Heart left ventricle (tissue), 13 donors: Measurements from ENCODE around the gene HSPA1L.

Source experiments
- CTCF ChIP-seq, 12 donors: fragments of 200-600 bp; sonication (generic) in 4 of 12; IDR thresholded peaks; one replicate each; pipeline versions ENCODE4 v1.5.0 to v1.8.0; 2018 to 2022; ENCODE audit warnings: antibody characterized with exemption in 12 of 12, mild to moderate bottlenecking in 5 of 12
- POLR2A ChIP-seq, 2 donors: fragments of 450-650 bp; IDR thresholded peaks; one replicate each; pipeline ENCODE4 v1.6.1; 2017; ENCODE audit warnings: antibody characterized with exemption in 2 of 2, mild to moderate bottlenecking in 2 of 2, moderate library complexity in 2 of 2
- donor health status: ischemic (EF 13 %, LVEDD 7.1; RV severe dilation, severe dysfunction).
- donor health status: DM: no; HTN: yes; CAD: no.
- donor health status: DM: no; HTN: no; CAD: no.
- donor health status: ischemic (EF 25% LVEDD 6.9; RV normal size, moderate dysfunction).
- donor health status: ischemic (EF 25% LVEDD 5.7; RV mildly dilated, moderate dysfunction).
- donor health status: ischemic (EF 35%, LVEDD 5.7; RV mildly dilated, moderate dysfunction).
- donor health status: nonischemic (EF 11% LVEDD 7.7; RV severe dilation, severe dysfunction).
- donor health status: DM: yes; HTN: yes; CAD: no.
- donor health status: PGD.
- donor health status: ischemic (EF 29% LVEDD 5.4; RV normal size, mild dysfunction).
- donor health status: nonischemic (EF 23%, LVEDD 6.1; RV moderate dilation, normal function).

DNA sequence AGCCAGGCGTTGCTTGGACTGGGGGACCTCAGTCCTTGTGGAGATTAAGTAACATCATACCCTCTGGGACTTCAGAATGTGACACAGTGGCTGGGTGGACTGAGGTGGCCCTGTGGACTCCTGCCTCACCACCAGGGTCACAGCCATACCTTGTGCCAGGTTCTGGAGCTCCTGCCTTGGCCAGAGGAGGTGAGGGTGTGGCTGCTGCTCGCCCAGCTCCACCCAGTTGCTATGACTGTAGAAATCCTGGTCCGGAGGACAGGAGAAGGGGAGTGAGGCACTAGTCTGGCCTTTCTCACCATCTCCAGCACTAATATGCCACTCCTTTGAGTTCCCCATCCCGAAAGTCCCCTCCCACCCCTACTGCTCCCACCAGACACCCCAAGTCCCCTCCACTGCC, 39.9 kb downstream of the HSPA1L start:
- no peak for TF ChIP-seq CTCF (IDR thresholded peaks at IDR 0.05)
- TF ChIP-seq POLR2A (IDR thresholded peaks at IDR 0.05), result no peak
